Activated CD4-positive, alpha-beta T cell treated with anti-CD3 and anti-CD28 coated beads for 1 hour (primary cell): ENCODE measurements around the gene OR5K4.
A peak's percentile ranks its signal among the peaks of the same experiment; 100 is the strongest.

ENCODE experiments used
- DNase-seq: peaks from one replicate; pipeline ENCODE4 v3.0.0-alpha.2; 2020

The OR5K4 gene

GRCh38 chr3:98353554-98353953 lies at the start of gene OR5K4:
TSS of gene OR5K4 (plus strand) at chr3:98353854. CDS start at chr3:98353854, 0 bp downstream.
- no peak for DNase-seq

- no peak for DNase-seq
Measured at GRCh38 chr3:98322101-98322500, 31.6 kb upstream of the OR5K4 start.

- no peak for DNase-seq
Measured at GRCh38 chr3:98322686-98323085, 31.0 kb upstream of the OR5K4 start.

DNA sequence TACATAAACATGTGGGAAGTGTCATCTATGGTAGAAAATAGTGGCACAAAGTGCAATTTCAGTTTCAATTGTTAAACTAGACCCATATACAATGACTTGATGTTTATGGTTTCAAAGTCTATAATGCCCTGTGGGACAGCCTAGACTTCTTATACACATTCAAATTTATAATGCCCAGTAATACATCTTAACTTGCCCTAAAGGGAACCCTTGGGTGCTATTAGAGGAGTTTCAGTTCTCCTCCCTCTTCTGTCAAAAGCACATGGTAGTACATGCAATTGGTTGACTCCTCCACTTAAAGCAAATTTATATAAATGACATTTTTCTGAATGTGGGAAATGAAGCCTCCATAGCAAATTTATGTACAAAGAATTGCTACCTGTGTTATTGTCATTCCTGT lies 30.2 kb upstream of the OR5K4 start:
- DNase-seq = no peak

GRCh38 chr3:98325055-98325454 lies 28.6 kb upstream of the OR5K4 start:
- no peak for DNase-seq

DNA sequence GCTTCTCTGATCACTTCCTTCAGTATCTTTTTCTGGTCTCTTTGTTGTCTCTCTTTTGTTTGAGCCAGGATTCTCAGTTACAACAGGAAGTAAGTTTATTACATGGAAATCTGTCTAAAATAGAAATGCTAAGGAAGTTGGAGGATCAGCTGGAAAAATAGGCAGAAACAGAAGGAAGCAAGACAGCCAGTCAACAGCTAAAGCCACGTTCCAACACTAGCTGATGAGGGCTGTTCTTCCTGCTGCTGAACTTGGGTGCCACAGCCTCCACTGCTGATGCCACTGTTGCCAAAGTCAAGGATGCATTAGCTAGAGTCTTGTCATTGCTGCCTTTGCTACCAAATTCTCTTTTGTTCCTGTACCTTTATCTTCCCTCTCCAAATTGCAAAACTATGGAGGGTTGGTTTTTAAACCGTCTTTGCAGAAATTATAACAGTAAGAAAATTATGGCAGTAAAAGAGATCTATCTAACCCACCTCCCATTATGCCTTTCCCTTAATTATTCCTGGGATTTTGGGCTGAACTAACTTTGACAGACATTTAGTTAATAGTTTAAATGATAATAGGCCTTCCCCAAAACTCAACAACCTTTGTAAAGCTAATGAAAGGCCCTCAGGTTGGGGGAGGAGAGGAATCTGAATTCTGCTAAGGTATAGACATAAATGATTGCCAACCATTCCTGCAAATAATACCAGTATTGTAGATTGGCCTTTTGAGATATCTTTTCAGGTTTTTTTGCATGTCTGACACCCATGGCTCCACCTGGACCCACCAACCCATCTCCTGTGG lies 27.4 kb upstream of the OR5K4 start:
- no peak for DNase-seq

- DNase-seq = no peak
Measured at GRCh38 chr3:98326945-98327344, 26.7 kb upstream of the OR5K4 start.

- DNase-seq = no peak
Measured at GRCh38 chr3:98328933-98329332, 24.7 kb upstream of the OR5K4 start.

- DNase-seq = peak; percentile 16
Measured at GRCh38 chr3:98329392-98330124, 24.1 kb upstream of the OR5K4 start.

GRCh38 chr3:98331329-98331728 lies 22.3 kb upstream of the OR5K4 start:
- DNase-seq = no peak

- DNase-seq = no peak
Measured at GRCh38 chr3:98333989-98334606, 19.6 kb upstream of the OR5K4 start.

- DNase-seq = no peak
Measured at GRCh38 chr3:98339031-98339430, 14.6 kb upstream of the OR5K4 start.

DNA sequence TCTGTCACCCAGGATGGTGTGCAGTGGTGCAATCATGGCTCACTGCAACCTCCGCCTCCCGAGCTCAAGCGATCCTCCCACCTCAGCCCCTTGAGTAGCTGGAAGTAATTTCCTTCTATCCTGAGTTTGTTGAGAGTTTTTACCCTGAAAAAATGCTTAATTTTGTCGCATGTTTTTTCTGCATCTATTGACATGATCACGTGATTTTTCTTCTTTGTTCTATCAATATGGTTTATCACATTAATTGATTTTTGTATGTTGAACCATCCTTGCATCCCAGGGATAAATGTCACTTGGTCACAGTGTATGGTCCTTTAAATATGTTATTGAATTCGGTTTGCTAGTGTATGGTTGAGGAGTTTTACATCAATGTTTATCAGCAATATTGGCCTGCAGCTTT lies 11.9 kb upstream of the OR5K4 start:
- DNase-seq = no peak

DNA sequence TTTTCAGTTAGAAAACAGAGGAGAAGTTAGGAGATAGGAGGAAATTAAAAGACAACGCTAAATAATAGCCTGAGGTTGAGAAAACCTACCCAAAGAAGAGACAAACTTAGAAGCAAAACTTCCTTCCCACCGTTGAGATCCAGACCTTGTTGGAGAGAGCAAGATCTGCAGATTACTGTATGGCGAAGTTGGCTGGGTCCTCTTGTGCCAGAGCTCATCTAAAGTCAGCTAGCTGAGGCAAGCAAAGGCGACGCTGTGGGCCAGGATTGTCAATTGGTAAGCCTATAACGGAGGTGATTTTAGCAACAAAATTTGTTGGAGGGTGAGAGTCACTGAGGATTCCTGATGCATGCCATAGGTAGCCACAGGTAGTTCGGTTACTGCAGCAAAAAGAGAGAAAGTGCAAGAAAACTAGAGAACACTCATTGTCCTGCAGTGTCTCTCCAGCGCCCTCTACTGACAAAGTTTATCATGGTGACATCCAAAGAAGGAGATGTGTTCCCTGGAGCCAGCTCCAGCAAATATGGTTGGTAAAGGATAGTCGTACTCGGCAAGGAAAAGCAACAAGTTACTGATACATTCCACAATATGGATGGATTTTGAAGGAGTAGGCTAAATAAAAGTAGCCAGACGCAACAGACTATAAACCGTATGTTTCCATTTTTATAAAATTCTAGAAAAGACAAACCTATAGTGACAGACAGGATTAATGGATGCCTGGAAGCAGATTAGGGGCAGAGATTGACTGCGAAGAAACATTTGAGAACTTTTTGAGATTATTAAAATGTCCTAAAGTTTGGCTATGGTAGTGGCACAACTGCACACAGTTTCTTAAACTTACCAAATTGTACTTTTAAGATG lies 9.8 kb upstream of the OR5K4 start:
- DNase-seq = no peak

GRCh38 chr3:98350082-98350481 lies 3.6 kb upstream of the OR5K4 start:
- no peak for DNase-seq

- no peak for DNase-seq
Measured at GRCh38 chr3:98359250-98359649, 5.6 kb downstream of the OR5K4 start.

DNA sequence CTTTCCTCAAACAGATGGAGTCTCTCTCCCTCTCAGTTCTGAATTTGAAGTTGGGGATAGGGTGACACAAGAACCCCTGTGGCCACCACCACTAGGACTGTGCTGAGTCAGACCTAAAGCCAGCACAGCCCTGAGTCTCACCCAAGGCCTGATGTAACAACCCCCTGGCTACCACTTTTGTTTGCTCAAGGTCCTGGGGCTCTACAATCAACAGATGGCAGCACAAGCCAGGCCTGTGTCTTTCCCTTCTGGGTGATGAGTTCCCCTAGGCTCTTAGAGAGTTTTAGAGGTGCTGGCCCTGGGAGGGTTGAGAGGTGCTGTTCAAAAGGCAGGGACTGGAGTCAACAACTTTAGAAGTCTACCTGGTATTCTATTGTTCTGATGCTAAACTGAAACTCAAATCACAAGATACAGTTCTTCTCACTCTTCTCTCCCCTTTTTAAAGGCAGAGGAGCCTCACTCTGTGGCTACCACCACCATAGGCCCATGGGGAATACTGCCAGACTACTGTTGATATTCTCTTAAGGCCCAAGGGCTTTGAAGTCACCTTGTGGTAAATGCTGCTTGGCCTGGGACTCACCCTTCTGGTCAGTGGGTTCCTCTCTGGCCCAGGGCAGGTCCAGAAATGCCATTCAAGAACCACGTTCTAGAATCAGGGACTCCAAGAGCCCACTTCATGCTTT lies 6.5 kb downstream of the OR5K4 start:
- DNase-seq = no peak

DNA sequence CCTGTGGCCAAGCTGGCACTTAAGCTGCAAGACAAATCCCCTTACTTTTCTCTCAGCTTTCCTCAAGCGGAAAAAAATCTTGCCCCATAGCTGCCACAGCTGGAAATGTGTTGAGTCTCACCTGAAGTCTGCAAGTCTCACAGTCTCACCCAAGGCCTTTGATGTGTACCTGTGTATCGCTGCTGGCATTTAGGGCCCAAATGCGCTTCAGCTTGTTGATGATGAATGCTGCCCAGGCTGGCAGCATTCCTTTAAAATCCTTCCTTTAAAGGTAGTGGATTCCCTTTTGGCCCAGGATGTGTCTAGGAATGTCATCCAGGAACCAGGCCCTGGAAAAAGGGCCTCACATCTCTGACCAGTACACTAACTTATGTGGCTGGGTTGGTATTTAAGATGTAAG lies 7.0 kb downstream of the OR5K4 start:
- DNase-seq = no peak

DNA sequence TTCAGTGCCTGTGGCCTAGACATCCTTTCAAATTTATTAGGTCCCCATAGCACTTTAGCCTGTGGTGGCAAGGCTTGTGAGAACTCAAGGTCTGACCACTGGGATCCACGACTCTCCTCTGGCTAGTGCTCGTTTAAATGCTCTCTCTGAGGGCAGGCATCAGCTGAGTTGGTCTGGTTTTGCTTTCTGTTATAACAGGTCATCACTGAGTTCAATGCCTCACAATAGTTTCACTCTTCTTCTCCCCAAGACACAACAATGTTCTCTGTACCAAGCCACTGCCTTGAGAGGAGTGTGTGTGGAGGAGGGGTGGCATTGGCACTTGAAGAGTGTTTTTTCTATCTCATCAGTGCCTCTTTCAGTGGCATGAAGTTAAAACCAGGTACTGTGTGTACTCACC lies 7.6 kb downstream of the OR5K4 start:
- DNase-seq = no peak

DNA sequence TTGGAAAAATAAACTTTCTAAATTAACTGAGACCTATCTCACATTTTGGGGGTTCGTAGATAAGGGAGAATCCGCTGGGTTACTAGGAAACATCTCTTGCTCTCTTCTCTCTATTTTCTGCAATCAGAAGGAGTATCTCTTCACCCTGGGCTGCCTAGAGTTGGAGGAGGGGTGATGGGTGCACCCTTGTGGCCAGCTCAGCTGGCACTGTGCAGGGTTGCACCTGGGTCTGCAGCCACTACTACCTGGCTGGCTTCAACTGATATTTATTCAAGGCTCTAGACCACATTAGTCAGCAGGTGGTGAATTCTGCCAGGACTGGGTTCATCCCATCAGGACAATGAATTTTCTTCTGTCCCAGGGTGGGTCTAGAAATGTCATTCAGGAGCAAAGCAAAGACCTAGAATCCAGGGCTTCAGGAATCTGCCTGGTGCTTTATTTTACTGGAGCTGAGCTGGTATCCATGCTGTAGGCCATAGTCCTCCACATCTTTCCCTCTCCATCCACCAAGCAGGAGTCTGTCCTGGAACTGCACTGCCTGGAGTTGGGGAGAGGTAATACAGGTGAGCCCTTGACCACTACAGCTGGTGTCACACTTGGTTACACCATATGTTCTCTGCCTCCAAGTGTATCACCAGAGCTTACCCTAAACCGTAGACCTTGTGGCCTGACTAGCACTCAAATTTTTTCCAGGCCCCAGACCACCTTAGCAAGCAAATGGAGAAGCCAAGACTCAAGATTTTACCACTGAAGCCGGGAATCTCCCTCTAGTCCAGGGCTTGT lies 14.0 kb downstream of the OR5K4 start:
- no peak for DNase-seq

GRCh38 chr3:98371186-98371585 lies 17.5 kb downstream of the OR5K4 start:
- DNase-seq = no peak

GRCh38 chr3:98371853-98372252 lies 18.2 kb downstream of the OR5K4 start:
- no peak for DNase-seq
